OCI-LY7 (cell line): ENCODE measurements around the gene PCDHGB6.

Experiments used
- CTCF ChIP-seq: fragments of 200-600 bp; sonication (generic); conservative IDR thresholded peaks from 2 replicates; pipeline ENCODE4 v1.5.1; 2014; ENCODE audit warnings: mild to moderate bottlenecking, antibody characterized with exemption, low read length, moderate library complexity, mixed read lengths
- EZH2phosphoT487 ChIP-seq: fragments of 200-600 bp; sonication (generic); IDR thresholded peaks from 2 replicates; pipeline ENCODE4 v1.6.1; 2018; ENCODE audit warnings: low read depth, borderline replicate concordance, mild to moderate bottlenecking, mixed run types, antibody characterized with exemption, low read length, moderate library complexity, mixed read lengths

GRCh38 chr5:141362719-141363118 lies 45.1 kb upstream of the PCDHGB6 start:
- TF ChIP-seq CTCF (no peak), EZH2phosphoT487 (no peak)
